Keratinocyte (primary cell): Measurements from ENCODE around the gene TMPRSS13. TPM values are rescaled to one million over a fixed set of nuclear protein-coding genes. Genes with fewer than 3 reads are reported as not detected.

Experiments used
- DNase-seq: peaks from one replicate; pipeline ENCODE4 v3.0.0-alpha.2; 2011; ENCODE audit warnings: low read depth, missing footprints, low spot score
- FAIRE-seq: peaks from 2 replicates; lab custom pipeline; 2011; peaks lifted over from hg19 to GRCh38; lab: Jason Lieb, UNC
- H2AFZ ChIP-seq: 2 replicates; pipeline ENCODE4 v1.6.0; 2012; ENCODE audit warnings: low read length, control low read depth, inconsistent platforms; ENCODE audit not compliant: control insufficient read depth
- H3K27ac ChIP-seq: 2 replicates; pipeline ENCODE4 v1.5.1; 2011; ENCODE audit warnings: low read length; ENCODE audit not compliant: control insufficient read depth, insufficient read depth
- H3K27me3 ChIP-seq: 3 replicates; pipeline ENCODE4 v1.6.0; 2011; ENCODE audit warnings: low read length; ENCODE audit not compliant: control insufficient read depth, insufficient read depth; ENCODE audit errors: extremely low read depth
- H3K36me3 ChIP-seq, 2 experiments: 2 replicates in 1 of 2; 3 replicates in 1 of 2; pipeline ENCODE4 v1.5.1; 2011; ENCODE audit warnings: low read length in 2 of 2, mild to moderate bottlenecking in 1 of 2; ENCODE audit not compliant: control insufficient read depth in 2 of 2, insufficient read depth in 2 of 2; ENCODE audit errors: extremely low read depth in 1 of 2
- H3K4me1 ChIP-seq: 3 replicates; pipeline ENCODE4 v1.5.1; 2011; ENCODE audit warnings: low read length; ENCODE audit not compliant: control insufficient read depth, insufficient read depth; ENCODE audit errors: extremely low read depth
- H3K4me2 ChIP-seq: 3 replicates; pipeline ENCODE4 v1.6.0; 2011; ENCODE audit warnings: low read depth, low read length; ENCODE audit not compliant: control insufficient read depth, insufficient read depth; ENCODE audit errors: extremely low read depth
- H3K4me3 ChIP-seq, 3 experiments: fragments of 200-600 bp in 1 of 3; sonication (generic) in 1 of 3; 2 replicates in 2 of 3; 3 replicates in 1 of 3; pipeline ENCODE4 v1.5.1; 2011 to 2016; ENCODE audit warnings: low read length in 3 of 3, mild to moderate bottlenecking in 3 of 3, control low read depth in 2 of 3, inconsistent platforms in 1 of 3, low read depth in 1 of 3, mixed read lengths in 1 of 3, mixed run types in 1 of 3, moderate library complexity in 1 of 3; ENCODE audit not compliant: control insufficient read depth in 2 of 3, insufficient read depth in 2 of 3; ENCODE audit errors: extremely low read depth in 1 of 3
- H3K79me2 ChIP-seq: 2 replicates; pipeline ENCODE4 v1.6.0; 2012; ENCODE audit warnings: low read length; ENCODE audit not compliant: control insufficient read depth, insufficient read depth
- H3K9ac ChIP-seq: 3 replicates; pipeline ENCODE4 v1.6.0; 2011; ENCODE audit warnings: low read length; ENCODE audit not compliant: control insufficient read depth, insufficient read depth; ENCODE audit errors: extremely low read depth
- H3K9me1 ChIP-seq: 3 replicates; pipeline ENCODE4 v1.6.0; 2011; ENCODE audit warnings: low read length; ENCODE audit not compliant: control insufficient read depth, insufficient read depth; ENCODE audit errors: extremely low read depth
- H3K9me3 ChIP-seq: 2 replicates; pipeline ENCODE4 v1.5.1; 2012; ENCODE audit warnings: low read depth, low read length; ENCODE audit not compliant: control insufficient read depth
- H4K20me1 ChIP-seq: 3 replicates; pipeline ENCODE4 v1.6.0; 2011; ENCODE audit warnings: low read length; ENCODE audit not compliant: control insufficient read depth, insufficient read depth; ENCODE audit errors: extremely low read depth
- EZH2 ChIP-seq: IDR thresholded peaks from one replicate; pipeline ENCODE4 v1.6.1; 2012; ENCODE audit warnings: inconsistent platforms, mild to moderate bottlenecking, low read length, moderate library complexity
- dilution Hi-C: fragments of 300-500 bp; cut with MboI; formaldehyde crosslinking; loops from one replicate; pipeline ENCODE4 v1.7.0; 2020; ENCODE audit warnings: low sequenced_read_pairs; ENCODE audit not compliant: extremely low pct_ligation_motif_present
- polyA plus RNA-seq, 5 experiments: library from polyadenylated mRNA; depleted of rRNA in 3 of 5; stranded (reverse) in 3 of 5; stranded (forward) in 1 of 5; unstranded in 1 of 5; fragments of >200 nt; gene quantifications; 1 replicate in 1 of 5; 2 replicates in 3 of 5; 3 replicates in 1 of 5; pipeline versions ENCODE4 v1.2.1 to v1.2.3, GENCODE V29; 2011 to 2012; ENCODE audit warnings: missing spikeins in 2 of 5, low read depth in 1 of 5, low replicate concordance in 1 of 5
- TF ChIP-seq, protein P1 (sequence below), 3 experiments: IDR thresholded peaks in 1 of 3; conservative IDR thresholded peaks in 1 of 3; optimal IDR thresholded peaks in 1 of 3; 2 replicates in 2 of 3; 3 replicates in 1 of 3; pipeline versions ENCODE3 to v1.5.1; 2011; ENCODE audit warnings: low read length in 3 of 3, mild to moderate bottlenecking in 3 of 3, moderate library complexity in 2 of 3, control low read depth in 1 of 3, inconsistent platforms in 1 of 3; ENCODE audit not compliant: insufficient read depth in 2 of 3; ENCODE audit errors: extremely low read depth in 1 of 3

The TMPRSS13 gene
- polyA plus RNA-seq, 1 donor (not counting 4 experiments of a cell fraction or from before 2014, with no cell fraction given) = 1.8 TPM

DNA sequence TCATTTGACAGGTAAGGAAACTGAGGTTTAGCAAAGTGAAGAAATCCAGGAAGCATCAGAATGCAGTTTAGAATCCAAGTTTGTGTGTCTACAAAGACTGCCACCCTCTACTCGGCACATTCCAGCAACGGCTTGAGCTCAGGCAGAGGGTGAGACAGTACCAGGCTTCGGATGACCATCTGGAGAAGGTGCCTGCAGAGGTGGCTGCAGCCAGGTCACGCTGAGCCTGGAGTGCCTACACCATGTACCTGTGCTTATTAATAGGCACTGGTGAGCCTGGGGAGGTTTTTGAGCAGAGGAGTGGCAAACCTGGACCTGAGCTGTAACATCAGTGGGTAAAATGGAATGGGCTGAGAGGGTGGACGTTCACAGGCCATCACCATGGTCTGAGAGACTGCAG, 57.4 kb downstream of the TMPRSS13 start:
- Histone ChIP-seq H3K27me3 (peaks cover 50% of the 10 kb centered on the region), H3K36me3 (no peaks in the 10 kb centered on the region), H3K79me2 (no peaks in the 10 kb centered on the region), H3K9me3 (no peaks in the 10 kb centered on the region), H3K4me3 (no peak overlapping the region), H2AFZ (no peak overlapping the region), H3K9me1 (no peaks in the 10 kb centered on the region), H3K4me1 (no peaks in the 10 kb centered on the region), H3K27ac (no peak overlapping the region), H3K9ac (no peak overlapping the region), H3K4me2 (no peak overlapping the region), H4K20me1 (no peaks in the 10 kb centered on the region)
- no peak for DNase-seq
- no peak for FAIRE-seq
- dilution Hi-C loops = no loop called here
- TF ChIP-seq, protein P1, sequence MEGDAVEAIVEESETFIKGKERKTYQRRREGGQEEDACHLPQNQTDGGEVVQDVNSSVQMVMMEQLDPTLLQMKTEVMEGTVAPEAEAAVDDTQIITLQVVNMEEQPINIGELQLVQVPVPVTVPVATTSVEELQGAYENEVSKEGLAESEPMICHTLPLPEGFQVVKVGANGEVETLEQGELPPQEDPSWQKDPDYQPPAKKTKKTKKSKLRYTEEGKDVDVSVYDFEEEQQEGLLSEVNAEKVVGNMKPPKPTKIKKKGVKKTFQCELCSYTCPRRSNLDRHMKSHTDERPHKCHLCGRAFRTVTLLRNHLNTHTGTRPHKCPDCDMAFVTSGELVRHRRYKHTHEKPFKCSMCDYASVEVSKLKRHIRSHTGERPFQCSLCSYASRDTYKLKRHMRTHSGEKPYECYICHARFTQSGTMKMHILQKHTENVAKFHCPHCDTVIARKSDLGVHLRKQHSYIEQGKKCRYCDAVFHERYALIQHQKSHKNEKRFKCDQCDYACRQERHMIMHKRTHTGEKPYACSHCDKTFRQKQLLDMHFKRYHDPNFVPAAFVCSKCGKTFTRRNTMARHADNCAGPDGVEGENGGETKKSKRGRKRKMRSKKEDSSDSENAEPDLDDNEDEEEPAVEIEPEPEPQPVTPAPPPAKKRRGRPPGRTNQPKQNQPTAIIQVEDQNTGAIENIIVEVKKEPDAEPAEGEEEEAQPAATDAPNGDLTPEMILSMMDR (optimal IDR thresholded peaks at IDR 0.05 in 1 of 3, IDR thresholded peaks at IDR 0.05 in 1 of 3, conservative IDR thresholded peaks at IDR 0.05 in 1 of 3; ENCODE audit: extremely low read depth in 1 of 3, insufficient read depth in 2 of 3, low read length in 3 of 3) = no peak
- no peak for TF ChIP-seq EZH2

DNA sequence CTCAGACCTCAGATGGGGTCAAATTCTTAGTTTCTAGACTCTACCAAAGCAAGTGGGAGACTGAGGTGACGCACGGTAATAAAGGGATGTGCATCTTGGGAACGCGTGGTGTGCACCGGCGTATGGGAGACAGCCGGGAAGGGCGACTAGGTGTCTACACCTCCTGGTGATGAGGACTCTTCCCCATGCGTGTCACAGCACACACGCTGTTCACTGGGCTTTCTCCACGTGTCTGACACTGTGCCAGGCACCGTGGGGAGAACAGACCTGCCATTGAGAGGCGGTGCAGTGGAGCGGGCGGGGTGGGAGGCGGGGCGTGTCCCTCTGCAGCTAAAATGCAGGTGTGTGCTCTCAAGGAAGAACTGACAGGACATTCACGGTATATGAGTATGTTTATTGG, 58.0 kb downstream of the TMPRSS13 start:
- H3K27me3 ChIP-seq = peaks cover 44% of the 10 kb centered on the region
- H3K79me2 ChIP-seq = no peaks in the 10 kb centered on the region
- H3K9me3 ChIP-seq = no peaks in the 10 kb centered on the region
- no peak overlapping the region for H3K4me2 ChIP-seq
- no peaks in the 10 kb centered on the region for H3K36me3 ChIP-seq
- H3K4me3 ChIP-seq = no peak overlapping the region
- H3K4me1 ChIP-seq = no peaks in the 10 kb centered on the region
- no peak overlapping the region for H3K27ac ChIP-seq
- no peaks in the 10 kb centered on the region for H3K9me1 ChIP-seq
- no peak overlapping the region for H3K9ac ChIP-seq
- TF ChIP-seq, protein P1 (optimal IDR thresholded peaks at IDR 0.05 in 1 of 3, IDR thresholded peaks at IDR 0.05 in 1 of 3, conservative IDR thresholded peaks at IDR 0.05 in 1 of 3; ENCODE audit: extremely low read depth in 1 of 3, insufficient read depth in 2 of 3, low read length in 3 of 3) = no peak
- no peak for TF ChIP-seq EZH2
- dilution Hi-C loops = no loop called here
- no peak overlapping the region for H2AFZ ChIP-seq
- H4K20me1 ChIP-seq = no peaks in the 10 kb centered on the region
- FAIRE-seq (no peak), DNase-seq (no peak)
